Stimulated activated naive CD4-positive, alpha-beta T cell (primary cell): ENCODE results near the gene SPSB4.

ENCODE experiments used
- DNase-seq, 6 experiments: peaks; one replicate each; lab custom pipeline; 2025; lab: John Stamatoyannopoulos, UW

The SPSB4 gene

DNA sequence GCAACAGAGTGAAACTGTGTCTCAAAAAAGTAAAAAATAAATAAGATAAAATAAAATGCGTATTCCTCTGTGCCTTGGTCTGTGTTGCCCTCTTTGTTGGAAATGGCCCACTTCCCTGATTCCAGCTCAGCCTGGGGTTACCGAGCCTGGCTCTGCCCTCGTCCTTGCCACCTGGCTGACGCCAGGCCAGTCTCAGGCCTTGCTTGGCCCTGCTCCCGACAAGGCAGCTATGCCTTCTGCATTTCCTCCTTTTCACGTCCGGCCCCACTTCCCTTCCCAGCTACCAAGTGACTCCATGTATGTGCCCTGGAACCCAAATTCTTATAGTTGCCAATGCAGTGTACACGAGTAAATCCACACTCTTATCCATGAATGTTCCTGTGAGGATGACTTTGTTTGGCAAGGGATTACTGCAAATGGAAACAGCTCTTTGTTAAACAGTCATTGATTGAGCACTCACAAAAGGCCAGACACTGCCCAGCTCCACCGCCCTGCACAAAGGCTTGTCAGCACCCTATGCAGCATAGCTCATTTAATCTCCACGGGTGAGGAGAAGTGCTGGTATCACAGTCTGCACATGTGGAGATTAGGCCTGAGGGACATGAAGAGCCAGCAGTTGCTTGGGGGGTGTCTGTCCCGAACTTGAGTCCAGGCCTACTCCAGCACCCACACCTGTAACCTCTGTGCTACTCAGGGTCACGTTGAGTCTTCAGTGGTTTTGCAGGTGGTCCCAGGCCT, 25.1 kb downstream of the SPSB4 start:
- no peak for DNase-seq

DNA sequence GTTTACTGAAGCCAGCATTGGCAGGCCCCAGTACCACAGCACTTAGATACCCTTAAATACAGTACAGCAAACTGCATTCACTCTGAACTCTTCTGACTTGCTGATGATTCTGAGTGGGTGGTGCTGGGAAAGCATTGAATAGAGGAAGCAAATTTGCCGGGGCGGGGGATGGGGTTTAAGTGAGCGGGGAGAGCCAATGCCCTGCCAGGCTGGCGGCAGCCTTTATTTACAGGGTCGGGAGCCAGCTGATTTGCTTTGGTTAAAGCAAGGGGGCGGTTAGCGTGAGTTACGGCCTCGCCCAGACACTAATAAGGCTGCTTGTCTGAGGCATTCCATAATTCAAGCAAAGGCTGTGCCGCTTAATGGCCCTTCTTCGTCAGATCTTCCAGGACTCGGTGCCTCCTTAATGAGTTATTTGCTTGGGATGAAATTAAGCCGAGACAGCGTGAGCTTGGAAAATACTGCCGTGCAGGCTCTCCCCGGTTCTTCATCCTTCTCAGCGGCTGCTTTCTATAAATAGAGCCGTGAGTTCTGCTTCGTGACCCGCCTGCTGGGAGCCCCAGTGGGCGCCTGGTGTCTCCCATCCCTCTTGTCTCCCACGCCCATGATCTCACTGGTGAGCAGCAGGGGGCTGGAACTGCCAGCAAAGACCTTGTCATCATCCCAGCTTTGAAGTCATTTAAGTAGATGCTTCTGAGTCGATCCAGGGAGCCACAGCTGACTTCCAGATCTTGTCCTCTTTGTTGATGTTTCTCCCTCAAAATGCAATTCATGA, 25.8 kb downstream of the SPSB4 start:
- peak in 2 of 6 experiments; percentile 25 to 36 for DNase-seq

DNA sequence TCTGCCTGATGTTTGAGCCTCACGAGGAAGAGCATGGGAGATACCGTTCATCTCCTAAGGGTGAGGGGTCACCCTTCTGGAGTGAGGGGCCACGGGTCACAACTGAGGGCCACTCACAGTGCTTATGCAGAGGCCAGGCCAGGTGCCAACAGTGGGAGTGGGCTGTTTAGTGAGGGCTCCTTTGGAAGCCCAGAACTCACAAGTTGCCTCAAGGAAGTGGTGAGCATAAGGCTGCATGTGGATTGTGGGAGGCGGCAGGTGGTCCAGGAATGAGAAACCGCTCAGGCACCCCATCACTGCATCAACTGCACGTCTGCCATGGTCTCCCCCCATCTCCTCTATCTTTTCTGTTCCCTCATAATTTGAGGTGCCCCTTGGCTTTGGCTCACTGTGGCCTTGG, 26.5 kb downstream of the SPSB4 start:
- no peak for DNase-seq

DNA sequence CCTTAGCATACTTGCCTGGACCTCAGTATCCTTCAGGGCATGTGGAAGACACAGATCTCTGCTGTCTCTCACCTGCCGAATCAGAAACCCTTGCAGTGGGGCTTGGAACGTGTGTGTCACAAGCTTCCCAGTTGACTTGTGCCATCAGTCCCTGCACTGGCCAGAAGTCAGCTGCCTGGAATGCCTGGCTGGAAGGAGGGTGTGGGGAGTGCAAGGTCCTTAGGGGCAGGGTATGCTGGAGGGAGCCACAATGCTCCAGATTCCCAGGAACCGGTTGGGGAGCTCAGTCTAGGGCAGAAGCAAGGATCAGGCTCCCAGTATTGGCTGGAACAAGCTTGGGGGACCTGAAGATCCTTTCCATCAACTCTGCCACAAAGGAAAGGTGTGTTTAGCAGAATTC, 27.1 kb downstream of the SPSB4 start:
- DNase-seq = no peak

DNA sequence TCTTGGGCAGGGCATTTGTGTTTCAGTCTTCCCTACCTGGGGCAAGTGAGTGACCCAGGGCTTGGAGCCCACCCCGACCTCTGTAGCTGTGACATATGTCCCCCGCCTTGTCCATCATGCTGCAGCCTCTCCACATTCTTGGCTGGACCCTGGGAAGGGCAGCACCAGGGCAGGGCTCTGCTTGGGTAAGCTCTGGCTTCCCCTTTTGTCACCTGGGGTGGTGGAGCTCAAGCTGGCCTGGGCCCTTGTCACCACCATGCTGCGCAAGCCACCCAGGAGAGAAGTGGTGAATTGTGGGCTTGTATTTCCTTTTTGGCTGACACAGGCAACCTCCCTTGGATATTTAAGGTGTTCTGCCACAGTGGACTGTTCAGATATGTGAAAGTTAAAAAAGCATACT, 29.3 kb downstream of the SPSB4 start:
- DNase-seq = no peak

DNA sequence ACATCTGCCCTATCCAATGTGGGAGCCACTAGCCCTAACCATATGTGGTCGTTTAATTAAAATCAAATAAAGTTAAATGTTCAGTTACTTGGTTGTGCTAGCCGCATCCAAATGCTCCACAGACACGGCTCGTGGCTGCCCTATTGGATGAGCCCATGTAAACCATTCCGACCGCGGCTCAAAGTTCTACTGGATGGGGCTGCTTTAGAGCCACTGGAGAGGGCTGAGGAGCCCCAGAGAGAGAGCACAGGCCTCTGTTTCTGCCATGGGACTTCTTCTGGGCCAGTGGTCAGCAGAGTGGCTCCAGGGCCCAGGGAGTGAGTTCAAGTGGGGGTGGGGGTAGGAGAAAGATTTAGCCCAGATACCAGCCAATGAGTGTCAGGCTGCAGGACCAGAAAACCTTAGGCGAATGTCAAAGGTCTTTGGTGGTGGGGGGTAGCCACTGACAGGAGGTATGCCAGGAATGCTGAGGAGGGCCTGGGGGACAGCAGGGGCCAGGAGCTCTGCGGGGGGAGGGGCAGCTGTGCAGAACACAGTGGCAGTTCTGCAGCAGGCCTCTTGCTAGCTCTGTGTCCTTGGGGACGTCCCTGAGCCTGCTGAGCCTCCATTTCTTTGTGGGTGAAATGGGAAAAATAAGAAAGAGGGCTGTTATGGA, 30.1 kb downstream of the SPSB4 start:
- no peak for DNase-seq

DNA sequence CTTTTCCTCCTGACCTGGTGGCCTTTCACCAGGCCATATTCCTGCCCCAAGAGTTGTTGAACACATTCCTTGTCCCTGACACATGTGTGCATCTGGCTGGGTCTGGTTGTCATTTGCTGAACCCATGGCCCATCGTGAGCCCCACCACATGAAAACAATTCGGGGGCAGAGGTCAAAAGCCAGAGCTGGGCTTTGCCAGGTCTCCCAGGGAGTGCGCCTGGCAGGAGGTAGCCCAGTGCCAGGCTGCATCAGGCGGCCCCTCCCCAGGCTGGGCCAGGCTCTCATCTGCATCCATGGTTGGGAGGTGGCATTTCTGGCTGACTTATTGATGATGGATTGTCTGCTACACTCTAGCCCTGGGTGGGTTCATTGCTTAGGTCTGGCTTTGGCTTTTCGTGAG, 30.9 kb downstream of the SPSB4 start:
- no peak for DNase-seq

DNA sequence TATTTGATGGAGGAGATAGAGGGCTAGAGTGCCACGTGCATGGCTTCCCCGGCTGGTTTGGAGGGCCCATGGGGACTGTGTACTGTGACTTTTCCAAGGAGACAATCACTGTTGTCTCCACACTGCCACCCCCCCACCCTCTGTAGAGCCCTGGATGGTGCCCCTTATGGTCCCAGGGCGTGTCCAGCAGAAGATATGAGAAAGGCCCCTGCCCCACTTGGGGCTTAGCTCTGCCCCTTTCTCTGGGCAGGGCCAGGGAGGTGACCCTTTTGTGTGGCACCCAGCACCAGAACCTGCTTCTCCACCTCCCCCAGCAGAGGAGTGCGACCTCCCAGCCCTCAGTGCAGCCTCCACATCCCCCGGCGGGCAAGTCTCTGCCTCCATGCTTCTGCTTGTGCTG, 32.1 kb downstream of the SPSB4 start:
- DNase-seq = no peak

DNA sequence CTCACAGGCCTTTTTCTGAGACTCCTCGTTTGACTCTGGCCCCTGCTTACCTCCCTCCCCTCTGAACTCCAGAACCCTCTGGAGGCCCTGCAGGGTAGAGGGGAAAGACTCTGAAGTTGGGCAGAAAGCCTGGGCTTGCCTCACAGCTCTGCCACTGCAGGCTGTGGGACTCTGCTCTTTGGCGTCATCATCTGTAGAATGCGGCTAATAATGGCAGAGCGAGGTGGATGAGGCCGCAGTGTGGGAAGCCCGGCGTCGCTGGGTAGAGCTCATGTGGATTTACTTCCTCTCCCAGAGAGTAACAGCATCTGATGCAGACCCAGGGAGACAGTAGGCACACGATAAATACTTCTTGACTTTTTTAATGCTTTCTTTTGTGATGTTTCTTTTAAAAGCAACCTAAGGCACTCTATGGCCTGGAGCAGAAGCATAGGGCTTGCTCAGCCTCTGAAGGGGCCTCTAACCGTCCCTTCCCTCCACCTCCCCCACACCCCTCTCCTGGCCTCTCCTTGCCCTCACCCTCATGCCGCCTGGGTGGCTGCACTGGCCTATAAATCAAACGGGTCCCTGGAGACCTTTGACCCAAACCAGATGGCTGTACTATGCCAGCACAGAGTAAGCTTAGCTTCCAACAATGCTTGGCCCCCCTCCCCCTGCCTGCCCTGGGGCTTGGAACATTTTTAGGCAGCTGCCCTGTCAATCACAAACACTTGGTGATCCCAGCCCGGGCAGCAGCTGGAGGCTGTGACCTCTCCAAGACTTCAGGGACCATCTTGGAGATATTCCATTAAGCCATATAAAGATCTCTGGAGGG, 32.9 kb downstream of the SPSB4 start:
- DNase-seq = no peak

DNA sequence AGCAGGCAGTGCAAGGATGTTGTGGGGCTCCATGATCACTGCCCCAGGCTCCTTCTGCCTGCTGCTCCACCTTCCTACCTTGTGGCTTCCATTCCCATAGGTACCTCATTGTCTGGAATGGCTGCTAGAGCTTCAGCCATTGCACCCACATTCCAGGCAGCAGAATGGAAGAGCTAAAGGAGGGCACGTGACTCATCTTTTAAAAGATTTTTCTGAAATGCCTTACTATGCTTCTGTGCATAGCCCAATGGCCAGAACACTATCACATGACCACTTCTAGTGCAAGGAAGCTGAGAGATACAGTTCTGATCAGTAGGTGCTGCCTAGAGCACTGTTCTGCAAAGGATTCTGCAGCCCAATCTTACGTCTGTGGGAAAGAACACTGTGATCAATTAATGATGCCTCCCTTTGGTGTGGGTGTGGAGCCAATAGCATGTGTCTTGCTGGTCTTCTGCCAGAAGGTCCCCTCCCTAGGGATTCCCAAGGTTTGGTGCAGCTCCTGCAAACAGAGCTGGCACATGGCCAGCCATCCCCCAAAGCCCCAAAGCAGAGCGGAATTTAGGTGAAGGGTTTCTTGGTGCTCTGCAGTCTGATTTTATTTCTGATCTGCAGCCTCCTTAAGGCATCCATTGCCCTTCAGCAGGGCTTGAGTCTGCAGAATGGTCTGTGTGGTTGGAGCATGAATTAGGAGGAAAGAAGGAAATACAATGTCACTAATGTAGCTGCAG, 34.4 kb downstream of the SPSB4 start:
- DNase-seq = no peak

DNA sequence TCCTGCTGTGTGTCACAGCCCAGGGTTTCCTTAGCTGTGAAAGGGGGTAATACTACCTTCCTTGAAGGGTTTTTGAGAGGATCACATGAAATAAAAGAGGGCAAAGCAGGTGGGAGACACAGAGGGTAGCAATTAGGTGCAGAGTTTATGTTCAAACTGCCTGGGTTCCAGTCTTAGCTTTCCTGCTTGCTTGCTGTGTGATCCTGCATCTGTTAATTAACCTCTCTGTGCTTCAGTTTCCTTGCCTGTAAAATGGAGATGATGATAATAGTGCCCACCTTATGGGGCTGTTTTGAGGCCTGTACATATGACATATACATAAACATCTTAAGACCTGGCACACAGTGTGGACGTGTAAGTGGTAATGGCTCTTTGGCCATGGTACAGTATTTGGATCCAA, 35.0 kb downstream of the SPSB4 start:
- DNase-seq = no peak

DNA sequence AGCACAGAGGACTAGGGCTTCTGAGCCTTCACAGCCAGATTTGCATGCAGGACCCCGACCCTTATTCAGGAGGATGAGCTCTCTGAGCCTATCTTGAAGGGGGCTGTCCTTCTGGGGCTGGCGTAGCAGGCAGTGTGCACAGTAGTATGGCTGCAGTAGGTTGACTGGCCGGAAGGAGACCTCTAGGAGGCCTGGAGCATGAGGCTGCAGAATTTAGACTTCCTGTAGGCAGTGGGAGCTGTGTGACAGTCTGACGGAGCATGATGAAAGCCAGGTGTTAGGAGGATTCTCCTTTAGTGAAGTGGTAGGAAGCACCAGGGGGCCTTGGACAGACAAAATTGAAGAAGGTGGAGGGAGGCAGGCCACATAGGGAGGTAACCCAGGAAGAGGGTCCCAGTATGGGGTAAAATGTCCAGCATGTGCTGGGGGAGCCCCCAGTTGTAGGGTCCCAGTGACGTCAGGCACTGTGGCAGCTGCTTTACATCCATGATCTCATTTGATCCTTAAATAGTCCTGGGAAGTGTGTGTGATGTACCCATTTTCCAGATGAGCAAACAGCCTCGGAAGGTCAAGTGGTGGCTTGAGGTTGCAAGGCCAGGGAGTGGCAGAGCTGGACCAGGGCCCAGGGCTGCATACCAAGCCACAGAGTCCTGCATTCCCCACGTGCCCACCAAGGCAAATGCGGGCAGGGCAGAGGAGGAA, 36.1 kb downstream of the SPSB4 start:
- no peak for DNase-seq

DNA sequence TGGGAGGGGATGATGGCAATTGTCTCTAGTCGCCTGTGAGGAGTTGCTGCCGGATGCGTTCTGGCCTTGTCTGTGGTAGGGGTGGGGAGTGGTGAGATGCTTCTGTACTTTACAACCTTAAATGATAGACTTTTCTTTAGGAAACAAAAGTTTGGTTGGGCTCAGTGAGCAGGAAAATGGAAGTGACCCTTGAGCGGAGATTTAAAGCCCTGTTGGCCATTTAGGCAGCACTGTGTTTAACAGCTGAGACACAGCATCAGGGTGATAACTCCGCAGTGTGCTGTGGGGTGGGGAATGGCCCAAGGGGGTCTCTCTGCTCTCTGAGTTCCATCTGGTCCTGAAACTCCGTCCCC, 36.6 kb downstream of the SPSB4 start:
- no peak for DNase-seq

DNA sequence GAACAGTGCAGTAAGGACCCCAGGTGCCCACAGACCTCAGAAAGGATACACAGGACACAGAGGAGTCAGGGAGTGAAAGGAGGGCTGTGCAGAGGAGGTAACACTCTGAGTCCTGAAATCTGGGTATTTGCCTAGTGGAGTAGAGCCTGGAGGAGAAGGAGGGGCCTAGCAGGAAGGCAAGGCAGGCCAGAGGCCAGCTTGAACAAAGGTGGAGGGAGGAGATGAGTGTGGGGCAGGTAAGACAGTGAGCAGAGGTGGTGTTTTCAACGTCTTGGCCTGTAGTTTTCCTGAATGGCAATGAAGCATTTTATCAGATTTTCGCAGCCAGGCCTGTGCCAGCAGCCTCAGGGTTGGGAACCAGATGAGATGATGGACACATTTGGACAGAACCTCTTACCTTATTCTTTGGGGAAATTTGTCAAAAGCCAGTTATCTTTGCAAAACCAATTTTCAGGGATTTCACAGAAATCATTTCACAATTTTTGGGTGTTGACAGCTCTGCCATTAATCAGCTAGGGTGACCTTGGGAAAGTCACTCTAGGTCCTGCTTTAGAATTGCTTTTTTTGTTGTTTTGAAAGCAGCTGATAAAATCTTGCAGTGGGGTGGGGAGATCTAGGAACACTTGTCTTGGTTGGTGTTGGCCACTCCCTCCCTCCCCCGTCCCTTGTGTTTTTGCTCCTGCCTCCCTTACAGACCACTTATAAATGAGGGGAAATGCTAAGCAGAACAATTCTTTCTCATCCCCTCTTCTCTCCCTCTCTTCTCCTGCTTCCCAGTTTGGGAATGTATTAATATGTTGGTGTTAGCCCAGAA, 38.4 kb downstream of the SPSB4 start:
- no peak for DNase-seq

DNA sequence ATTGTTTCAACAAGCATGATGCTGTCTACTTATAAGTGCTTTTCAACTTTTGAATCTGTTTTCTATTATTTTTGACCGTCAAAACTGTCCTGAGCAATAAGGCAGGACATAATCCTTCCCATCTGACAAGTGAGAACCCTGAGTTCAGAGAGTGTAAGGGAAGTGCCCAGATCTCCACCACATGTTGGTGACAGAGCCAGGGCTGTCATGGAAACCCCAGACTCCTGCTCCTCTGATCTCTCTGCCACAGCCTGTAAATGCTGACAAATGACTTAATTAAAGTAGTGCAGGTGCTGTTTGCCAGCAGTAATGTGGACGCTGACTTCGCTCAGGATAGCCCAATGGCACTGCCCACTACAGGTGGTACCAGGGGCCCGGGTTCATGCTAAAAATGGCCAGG, 40.3 kb downstream of the SPSB4 start:
- DNase-seq = no peak

DNA sequence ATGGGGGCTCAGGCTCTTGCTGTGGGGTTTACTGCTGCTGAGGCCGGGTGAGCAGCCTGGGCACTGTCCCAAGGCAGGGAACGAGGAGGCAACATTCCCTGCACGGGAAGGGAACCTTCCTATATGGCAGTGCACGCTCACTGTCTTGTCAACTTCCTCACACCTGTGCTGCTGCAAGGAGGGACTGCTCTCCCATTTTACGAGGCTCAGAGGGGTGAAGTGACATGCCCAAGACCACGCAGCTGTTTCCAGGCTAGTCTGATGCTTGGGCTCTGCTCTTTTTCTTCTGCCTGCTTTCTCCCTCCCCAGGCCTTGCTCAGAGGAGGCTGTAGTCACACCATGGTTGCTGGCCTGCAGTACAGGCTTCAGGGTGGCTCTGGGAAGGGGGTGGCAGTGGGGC, 41.5 kb downstream of the SPSB4 start:
- no peak for DNase-seq

DNA sequence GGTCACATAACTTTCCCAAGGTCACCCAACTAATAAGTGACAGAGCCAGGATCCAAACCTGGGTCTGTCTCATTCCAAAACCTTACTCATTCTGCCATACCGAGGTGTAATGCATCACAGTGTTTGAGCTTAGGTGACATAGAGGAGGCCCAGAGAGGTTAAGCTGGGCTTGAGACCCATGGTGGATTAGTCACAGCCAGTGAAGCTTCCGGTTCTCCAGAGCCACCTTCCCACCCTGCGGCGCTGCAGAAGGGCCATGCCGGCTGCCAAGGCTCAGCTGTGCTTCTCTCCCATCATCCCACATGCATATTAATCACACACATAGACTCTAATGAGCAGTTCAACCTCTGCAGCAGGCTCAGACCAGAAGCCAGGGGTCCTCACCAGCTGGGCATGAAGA, 42.2 kb downstream of the SPSB4 start:
- DNase-seq = no peak

DNA sequence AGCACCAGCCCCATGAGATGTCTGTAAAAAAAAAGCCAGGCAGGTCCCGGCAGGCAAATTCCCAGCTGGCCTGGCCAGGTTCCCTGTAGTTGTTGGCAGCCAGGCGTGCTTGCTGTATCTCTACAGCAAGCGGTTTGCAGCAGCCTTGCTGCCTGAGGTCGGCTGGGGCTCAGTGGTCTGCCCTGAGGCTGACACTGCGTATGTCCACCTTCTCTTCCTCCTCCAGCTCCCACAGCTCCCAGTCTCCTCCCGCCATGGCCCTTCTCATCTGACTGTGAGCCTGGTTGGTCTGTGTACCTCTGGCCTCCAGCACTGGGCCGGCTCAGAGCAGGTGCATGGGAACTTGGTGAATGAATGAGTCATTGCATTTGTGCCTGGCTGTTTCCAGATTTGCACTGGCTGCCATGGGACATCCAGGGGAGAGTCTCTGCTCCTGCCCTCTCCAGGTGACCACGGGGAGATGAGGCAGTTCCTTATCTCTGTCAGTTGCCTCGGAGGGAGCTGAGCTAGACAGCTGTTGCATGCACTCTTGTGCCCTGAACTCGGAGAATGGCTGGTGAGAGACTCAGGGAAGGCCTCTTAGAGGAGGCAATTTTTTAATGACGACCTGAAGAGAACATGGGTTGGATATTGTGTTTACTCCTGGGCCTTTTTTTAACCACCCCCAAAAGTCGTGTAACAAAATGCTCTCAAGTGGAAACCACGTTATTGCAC, 43.0 kb downstream of the SPSB4 start:
- DNase-seq = no peak

DNA sequence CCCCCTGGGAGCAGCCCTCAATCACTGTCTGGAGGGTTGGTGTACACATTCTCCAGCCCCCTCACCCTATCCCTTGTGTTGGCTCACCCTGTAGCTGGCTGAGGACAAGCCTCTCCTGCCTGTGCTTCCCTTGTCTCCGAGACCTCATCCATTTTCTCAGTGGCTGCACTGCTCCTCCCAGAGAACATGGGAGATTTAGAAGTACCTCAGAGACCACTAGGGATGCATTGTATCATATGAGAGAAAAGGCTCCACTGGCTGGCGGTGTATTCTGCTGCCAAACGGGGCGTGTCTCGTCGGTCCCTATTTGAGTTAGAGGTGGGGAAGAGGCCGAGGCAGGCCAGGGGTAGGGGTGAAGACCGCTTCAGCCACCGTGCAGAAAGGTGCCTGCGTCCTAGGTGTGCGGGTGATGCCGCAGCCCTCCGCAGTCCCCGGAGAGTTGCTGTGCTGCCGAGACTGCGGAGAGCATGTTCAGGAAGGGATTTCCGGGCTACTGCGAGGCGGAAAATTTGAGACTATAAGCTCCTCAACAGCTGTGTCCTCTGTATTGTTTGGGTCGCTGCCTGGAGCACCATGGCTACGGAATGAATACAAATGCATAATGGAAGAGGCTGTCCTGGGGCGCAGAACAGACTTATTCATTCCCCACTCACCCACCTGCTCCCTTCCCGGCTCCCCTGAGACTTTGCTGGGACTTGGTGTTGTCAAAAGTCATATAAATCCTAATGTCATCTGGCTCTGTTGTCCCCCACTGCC, 43.8 kb downstream of the SPSB4 start:
- no peak for DNase-seq
